ENCODE data around the gene NFU1.
A peak's percentile ranks its signal among the peaks of the same experiment; 100 is the strongest.
"Not testable (repeated sequence)": the region's sequence is repeated elsewhere in the genome, so short reads cannot be mapped to it uniquely, and the experiment has no call there.

NFU1 gene

DNA sequence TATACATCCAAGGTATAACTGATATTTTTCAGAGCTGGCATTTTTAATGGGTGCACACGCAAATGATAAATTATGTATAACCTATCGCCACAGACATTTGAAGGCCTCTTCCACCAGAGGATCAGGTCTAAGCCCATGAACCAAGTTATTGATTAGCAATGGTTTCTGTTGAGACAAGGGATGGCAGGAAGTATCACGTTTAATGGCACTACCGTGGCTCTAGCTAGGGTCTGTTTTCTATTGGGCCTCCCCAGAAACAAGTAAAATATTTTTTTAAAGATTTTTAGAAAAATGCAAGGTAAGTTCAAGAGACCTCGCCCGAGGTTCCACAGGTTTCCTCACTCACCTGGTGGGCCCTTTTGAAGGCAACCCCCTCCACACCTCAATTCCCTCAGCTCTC lies 50.9 kb downstream of the NFU1 start:
- no peak for DNase-seq

DNA sequence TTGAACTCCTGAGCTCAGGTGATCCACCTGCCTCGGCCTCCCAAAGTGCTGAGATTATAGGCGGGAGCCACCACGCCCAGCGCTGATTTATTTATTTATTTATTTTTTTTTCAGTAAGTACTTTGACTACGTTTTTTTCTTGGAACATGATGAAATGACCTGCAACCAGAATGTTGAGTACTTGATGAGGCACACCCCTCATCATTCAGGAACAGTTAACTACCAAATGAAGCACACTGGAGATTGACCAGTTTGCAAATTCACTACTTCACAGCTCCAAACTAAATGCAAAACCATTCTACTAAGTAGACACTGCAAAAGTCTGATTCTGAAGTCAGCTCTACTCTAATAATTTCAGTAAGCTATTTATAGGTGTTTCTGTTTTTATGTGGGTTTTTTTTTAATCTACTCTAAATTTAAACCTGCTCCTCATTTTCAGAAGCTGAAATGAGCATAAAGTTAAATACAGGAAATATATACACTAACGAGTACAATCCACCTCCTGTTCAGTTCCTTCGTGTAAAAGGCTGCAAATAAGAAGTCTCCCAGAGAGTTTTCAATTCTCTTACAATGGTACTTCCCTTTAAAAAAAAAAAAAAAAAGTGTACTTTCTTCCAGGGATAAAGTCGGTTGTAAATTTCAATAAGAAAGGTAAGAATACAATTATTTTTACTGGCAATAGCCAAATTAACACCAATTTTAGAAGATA lies 51.6 kb downstream of the NFU1 start:
- no peak for DNase-seq

DNA sequence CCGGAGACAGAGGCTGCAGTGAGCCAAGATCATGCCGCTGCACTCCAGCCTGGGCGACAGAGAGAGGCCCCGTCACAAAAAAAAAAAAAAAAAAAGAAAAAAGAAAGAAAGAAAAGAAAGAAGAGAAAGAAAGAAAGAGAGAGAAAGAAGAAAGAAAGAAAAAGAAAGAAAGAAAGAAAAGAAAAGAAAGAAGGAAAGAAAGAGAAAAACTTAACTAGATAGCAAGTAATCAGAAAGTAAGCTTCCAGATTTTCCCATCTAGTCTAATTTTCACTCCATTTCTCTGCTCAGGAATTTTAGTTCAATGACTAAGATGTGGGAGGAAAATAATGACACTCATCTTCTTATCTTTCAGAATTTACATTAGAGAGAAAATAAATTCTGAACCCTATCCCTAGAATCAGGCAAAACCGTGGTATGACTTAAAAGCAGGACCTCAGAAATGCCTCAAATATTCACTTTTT lies 52.6 kb downstream of the NFU1 start:
- DNase-seq: no peak

DNA sequence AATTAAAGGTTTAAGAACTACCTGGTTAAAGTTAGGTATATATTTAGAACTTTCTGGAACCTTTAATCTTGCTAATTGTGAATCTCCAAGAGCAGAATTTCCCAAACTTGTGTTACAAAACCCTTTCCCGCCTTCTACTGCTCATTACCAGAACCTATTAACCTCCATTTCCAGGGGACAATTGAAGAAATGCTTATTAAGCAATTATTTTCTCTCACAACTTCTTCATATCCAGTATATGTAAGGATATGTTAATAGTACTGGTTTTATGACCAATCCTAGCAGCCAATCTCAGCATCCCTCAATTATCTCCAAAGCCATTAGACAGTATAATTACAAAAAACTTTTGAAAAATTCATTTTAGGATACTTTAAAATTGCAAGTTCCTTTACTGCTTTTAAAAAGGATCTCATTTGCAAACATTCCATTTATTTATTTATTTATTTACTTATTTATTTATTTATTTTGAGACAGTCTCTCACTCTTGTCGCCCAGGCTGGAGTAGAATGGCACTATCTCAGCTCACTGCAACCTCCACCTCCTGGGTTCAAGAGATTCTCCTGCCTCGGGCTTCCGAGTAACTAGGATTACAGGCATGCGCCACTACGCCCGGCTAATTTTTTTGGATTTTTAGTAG lies 53.9 kb downstream of the NFU1 start:
- no peak for DNase-seq

DNA sequence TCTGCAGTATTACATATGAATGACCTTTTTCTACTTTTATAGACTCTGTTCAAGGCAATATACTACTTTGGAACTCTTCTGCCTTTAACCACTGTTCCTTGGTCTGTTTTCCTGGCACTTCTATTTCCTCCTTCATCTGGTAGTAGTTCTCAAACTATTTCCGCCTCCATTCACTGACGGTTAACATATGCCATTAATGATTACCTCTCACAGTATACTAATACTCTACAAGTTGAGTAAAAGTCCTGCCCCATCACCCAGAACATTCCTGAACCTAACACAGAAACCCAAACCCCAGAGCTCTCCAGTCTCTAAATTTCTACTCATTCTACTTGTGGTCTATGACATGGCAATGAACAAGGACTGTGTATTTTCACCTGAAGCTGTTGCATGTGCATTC lies 54.7 kb downstream of the NFU1 start:
- DNase-seq: no peak

DNA sequence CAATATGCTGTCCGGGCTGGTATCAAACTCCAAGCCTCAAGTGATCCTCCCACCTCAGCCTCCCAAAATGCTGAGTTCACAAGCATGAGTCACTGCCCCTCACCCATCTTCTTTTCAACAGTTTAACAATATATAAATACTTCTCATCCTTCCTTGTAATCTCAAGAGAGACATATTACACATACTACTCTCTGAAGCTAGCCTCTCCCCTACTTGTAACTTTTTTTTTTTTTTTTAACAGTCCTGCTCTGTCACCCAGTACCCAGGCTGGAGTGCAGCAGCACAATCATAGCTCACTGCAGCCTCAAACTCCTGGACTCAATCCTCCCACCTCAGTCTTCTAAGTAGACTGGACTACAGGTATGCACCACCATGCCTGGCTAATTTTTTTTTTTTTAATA lies 55.9 kb downstream of the NFU1 start:
- DNase-seq: peak; percentile 28 to 39

DNA sequence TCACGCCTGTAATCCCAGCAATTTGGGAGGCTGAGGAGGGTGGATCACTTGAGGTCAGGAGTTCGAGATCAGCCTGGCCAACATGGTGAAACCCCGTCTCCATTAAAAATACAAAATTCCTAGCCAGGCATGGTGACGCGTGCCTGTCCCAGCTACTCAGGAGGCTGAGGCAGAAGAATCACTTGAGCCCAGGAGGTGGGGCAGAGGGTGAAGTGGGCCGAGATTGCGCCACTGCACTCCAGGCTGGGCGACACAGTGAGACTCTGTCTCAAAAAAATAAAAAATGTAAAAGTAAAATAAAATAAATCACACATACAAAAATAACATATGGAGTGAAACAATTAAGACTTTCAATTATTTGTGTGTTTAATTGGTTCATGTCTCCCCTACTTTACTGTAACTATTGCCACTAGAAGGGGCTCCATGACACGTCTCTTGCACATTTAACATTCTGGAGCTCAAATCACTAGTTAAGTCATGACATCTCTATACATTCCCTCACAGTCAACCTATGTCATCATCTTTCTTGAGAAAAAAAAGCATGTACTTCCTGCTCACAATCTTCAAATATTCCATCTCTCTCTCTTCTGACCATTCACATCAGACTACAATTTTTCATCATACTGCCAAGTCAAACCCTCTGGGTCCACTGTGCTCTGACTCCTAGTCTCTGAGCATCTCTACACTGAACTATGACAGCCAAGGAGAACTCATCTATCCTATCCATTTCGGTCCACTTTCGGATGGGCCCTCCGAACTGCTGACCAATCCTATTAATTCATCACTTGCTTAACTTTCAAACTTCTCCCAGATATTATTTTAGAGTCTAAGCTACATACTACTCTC lies 56.9 kb downstream of the NFU1 start:
- no peak for DNase-seq

DNA sequence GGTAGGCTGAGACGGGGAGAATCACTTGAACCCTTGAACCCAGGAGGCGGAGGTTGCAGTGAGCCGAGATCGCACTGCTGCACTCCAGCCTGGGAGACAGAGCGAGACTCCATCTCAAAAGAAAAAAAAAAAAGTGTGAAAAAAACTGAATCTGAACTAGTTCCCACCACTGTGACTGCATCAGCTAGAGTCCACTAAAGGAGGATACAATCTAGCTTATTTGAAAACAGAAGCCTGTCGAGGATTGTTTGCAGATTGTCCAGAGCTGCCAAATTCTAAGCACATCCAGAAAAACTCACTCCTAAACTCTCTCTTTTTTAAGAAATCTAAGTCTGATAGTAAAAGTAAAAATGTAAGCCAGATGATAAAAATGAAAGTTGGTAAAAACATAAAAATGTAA lies 60.8 kb downstream of the NFU1 start:
- no peak for DNase-seq

DNA sequence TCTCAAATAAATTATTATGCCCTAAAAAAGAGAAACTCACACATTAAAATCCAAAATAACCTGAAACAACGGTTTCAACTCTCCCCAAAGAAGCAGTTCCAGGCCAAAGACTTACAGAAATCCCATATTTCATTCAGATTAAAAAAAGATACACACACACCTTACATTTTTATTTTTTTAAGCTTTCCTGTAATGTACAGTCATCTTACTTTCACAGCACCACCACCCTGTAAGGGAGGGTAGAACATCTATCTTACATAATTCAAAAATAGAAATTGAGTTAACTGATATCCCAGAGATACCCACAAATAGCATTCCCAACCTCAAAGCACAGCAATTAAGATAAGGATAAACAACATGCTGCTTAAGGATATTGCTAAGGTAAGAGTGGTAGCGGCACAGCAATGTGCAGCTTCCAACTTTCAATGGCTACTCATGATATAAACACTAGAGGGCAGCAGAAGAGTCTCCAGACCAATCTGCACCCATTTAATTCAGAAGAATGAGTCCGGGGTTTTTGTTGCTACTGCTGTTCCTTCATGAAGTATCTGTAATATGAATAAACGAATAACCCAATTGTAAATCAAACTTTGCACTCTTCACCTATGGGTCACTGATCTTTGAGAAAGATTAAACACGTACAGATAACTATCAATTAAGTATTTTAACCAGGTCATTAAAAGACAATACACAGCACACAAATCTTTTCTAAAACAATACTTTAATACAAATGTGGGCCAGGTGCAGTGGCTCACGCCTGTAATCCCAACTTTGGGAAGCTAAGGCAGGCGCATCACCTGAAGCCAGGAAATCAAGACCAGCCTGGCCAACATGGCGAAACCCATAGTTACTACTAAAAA lies 61.5 kb downstream of the NFU1 start:
- DNase-seq: no peak

DNA sequence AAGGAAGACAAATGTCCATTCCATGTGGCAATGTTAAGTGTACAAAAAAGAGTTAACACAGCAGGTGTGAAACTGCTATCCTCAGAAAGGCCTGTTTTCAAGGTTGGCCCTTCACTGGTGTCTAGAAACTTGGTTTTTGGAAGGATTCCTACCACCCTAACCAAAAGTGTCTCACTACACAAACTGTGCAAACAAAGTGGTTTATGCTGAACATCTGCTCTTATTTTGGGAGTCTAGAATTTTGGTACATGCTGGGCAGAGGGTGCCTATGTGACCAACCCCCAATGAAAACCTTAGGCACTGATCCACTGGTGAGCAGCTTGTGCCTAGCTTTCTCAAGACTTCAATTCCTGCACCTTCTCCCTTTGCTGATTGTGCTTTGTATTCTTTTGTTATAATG lies 64.5 kb downstream of the NFU1 start:
- DNase-seq: no peak

DNA sequence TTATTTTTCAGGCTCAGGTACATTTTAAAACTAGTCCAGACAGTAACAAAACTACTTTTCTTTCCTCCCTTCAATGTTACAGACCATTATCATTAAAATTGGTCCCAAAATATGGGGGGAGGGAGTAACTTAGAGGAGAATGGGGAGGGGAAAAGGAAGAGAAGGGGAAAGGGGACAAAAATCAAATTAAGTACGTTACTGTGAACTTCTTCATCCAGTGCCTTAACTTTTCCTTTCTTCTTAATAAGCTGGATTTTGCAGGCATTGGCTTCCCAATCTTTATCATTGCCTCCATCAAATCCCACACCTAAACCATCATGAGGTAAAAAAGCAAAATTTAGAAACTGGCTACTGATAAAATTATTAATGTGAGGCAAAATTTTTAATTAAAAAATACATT lies 67.4 kb downstream of the NFU1 start:
- DNase-seq: no peak

DNA sequence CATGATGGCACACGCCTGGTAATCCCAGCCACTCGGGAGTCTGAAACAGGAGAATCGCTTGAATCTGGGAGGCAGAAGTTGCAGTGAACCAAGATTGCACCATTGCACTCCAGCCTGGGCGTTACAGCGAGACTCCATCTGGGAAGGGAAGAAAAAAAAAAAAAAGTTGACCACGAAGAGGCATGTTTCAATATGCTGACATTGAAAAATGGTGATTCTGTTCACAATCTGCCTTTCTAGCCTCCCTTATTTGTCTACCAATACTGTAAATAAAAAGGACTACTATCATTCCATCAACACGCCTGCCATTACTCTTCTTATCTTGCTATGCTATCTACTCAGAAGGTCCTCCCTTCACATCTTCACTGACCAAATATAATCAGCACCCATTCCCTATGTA lies 68.6 kb downstream of the NFU1 start:
- DNase-seq: no peak

DNA sequence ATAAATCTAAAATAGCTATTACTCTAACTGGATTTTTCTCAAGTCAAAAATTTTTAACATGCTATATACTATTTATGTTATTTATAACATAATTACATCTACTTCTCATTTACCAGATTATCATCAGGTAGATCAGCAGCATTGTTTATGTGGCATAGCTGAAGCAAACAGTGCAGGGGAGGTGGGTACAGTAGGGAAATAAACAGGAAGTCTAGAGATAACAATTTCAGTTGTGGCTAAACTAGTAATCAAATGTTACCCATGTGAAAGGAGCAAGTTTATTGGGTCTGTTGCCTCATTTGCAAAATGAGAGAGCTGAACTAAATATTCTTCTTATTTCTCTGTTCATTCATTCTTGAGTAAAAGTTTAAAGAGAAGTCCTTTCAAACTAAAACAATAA lies 77.9 kb downstream of the NFU1 start:
- DNase-seq: no peak

DNA sequence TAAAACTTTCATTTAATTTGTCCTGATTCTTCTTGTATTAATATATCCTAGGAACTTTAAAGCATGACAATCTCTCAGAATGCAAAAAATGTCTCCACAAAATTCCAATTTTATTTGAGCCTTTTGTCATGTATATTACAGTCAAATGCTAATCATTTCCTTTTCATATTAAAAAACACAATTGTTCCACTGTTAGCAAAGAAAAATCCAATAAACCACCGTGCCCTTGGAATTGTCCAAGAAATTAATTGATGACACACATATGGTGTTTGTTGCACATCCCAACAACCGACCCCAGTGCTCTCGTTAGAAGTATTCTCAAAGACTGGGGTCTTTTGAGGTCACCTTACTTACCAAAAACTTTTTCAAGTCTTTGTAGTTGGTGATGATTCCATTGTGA lies 78.3 kb downstream of the NFU1 start:
- no peak for DNase-seq

DNA sequence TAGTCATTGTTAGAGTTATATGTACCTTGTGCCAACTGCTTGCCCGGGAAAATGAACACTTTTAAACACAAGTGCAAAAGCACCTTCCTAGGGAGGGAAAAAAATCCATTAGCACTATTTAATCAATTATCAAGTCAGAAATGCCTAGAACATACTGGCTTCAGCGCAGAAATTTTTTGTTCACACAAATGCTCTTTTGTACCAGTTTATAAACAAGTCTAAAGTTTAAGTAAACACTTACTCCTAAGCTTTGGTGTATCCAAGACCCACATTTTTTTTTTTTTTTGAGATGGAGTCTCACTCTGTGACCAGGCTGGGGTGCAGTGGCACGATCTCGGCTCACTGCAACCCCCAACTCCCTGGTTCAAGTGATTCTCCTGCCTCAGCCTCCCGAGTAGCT lies 80.8 kb downstream of the NFU1 start:
- DNase-seq: no peak

DNA sequence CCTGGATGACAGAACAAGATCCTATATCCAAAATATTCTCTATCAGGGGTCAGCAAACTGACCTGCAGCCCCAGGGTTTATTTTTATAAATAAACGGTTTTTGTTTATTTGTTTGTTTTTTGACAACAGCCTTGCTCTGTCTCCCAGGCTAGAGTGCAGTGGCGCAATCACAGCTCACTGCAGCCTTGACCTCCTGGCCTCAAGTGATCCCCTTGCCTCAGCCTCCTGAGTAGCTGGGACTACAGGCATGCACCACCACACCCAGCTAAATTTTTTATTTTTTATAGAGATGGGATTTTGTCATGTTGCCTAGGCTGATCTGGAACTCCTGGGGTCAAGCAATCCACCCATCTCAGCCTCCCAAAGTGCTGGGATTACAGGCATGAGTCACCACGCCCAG lies 82.3 kb downstream of the NFU1 start:
- DNase-seq: not testable (repeated sequence)

DNA sequence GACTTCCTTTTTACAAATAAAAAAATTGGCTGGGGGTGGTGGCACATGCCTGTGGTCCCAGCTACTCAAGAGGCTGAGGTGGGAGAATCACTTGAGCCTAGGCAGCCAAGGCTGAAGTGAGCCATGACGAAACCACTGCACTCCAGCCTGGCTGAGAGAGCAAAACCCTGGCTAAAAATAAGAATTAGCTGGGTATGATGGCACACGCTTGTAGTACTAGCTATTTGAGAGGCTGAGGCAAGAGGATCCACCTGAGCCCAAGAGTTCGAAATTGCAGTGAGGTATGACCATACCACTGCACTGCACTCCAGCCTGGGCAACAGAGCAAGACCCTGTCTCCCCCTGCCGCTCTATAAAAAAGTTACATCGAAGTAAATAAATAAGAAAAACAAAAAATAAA lies 83.9 kb downstream of the NFU1 start:
- DNase-seq: no peak

DNA sequence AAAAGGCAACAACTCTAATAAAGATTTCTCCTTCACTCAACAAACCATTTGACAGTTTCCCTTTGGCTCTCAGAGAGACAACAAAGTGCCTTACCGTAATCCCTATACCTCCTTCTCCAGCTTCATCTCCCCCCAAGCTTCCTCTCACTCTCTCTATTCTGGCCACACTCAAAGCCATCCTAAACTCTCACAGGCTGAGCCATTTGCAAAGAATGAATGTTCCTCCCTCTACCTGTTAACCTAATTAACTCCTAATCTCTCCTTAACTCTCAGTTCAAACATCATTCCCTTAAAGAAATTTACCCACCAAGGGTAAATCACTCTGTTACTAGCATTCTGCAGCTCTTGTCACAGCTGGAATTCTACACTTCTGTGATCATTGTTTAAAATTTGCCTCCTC lies 88.5 kb downstream of the NFU1 start:
- no peak for DNase-seq

All from activated T-cell treated with anti-CD3 and anti-CD28 coated beads, Interleukin-2, amount 50 U/mL, for 48 hours (primary cell).